WTC11 (cell line): Measurements from ENCODE around the gene B4GAT1. TPM values are rescaled to one million over a fixed set of nuclear protein-coding genes. Genes with fewer than 3 reads are reported as not detected.
A peak's percentile ranks its signal among the peaks of the same experiment; 100 is the strongest.

Experiments used
- ATAC-seq: fragments of 200-7000 bp; cut with Tn5 transposase; 2 replicates; pipeline ENCODE4 v1.10.0; 2021; ENCODE audit warnings: mild to moderate bottlenecking, moderate library complexity
- CTCF ChIA-PET: fragments of 300-600 bp; sonication (Branson Sonifier 250); formaldehyde crosslinking; loops from one replicate; lab custom pipeline; 2021; ENCODE audit warnings: antibody characterized with exemption; lab: Charles Lee
- POLR2A ChIA-PET: fragments of 350-600 bp; sonication (Branson Sonifier 250); formaldehyde crosslinking; loops from one replicate; lab custom pipeline; 2021; ENCODE audit warnings: antibody characterized with exemption; lab: Charles Lee
- DNase-seq: peaks from one replicate; pipeline ENCODE4 v3.0.0; 2021; ENCODE audit warnings: low spot score
- H3K27ac Mint-ChIP-seq: 2 replicates; pipeline ENCODE4 v1.8.0; 2021; ENCODE audit warnings: mixed read lengths
- H3K27me3 Mint-ChIP-seq: 2 replicates; pipeline ENCODE4 v1.8.0; 2021; ENCODE audit warnings: low read depth, mild to moderate bottlenecking, moderate library complexity, mixed read lengths
- H3K36me3 Mint-ChIP-seq: 2 replicates; pipeline ENCODE4 v1.8.0; 2021; ENCODE audit warnings: mixed read lengths
- H3K4me1 Mint-ChIP-seq: 2 replicates; pipeline ENCODE4 v1.8.0; 2022; ENCODE audit warnings: mixed read lengths
- H3K4me3 Mint-ChIP-seq: 2 replicates; pipeline ENCODE4 v1.8.0; 2021; ENCODE audit warnings: mild to moderate bottlenecking, moderate library complexity, mixed read lengths
- H3K9me3 Mint-ChIP-seq: 2 replicates; pipeline ENCODE4 v1.8.0; 2021; ENCODE audit warnings: mixed read lengths
- CREB1 ChIP-seq: sonication (generic); formaldehyde crosslinking; IDR thresholded peaks from 2 replicates; pipeline ENCODE4 v1.8.0; 2023; ENCODE audit warnings: mild to moderate bottlenecking, missing genetic modification reagents
- CREM ChIP-seq: sonication (generic); formaldehyde crosslinking; IDR thresholded peaks from 2 replicates; pipeline ENCODE4 v1.8.1; 2022; ENCODE audit warnings: mild to moderate bottlenecking, missing genetic modification reagents, moderate library complexity
- EMX1 ChIP-seq: fragments of 250-450 bp; sonication (Bioruptor Pico); IDR thresholded peaks from 2 replicates; pipeline ENCODE4 v1.8.0; 2021; ENCODE audit warnings: mild to moderate bottlenecking
- GABPB1 ChIP-seq: sonication (generic); formaldehyde crosslinking; IDR thresholded peaks from 2 replicates; pipeline ENCODE4 v1.8.1; 2023; ENCODE audit warnings: mild to moderate bottlenecking, missing genetic modification reagents
- GRHL2 ChIP-seq: fragments of 250-450 bp; sonication (Bioruptor Pico); IDR thresholded peaks from 2 replicates; pipeline ENCODE4 v1.8.0; 2022; ENCODE audit warnings: mild to moderate bottlenecking, moderate library complexity; ENCODE audit not compliant: insufficient replicate concordance, severe bottlenecking
- JAZF1 ChIP-seq: fragments of 250-450 bp; sonication (Bioruptor Pico); IDR thresholded peaks from 2 replicates; pipeline ENCODE4 v1.9.0; 2021; ENCODE audit warnings: moderate library complexity, mild to moderate bottlenecking, inconsistent platforms
- OVOL2 ChIP-seq: fragments of 250-450 bp; sonication (Bioruptor Pico); IDR thresholded peaks from 2 replicates; pipeline ENCODE4 v1.9.0; 2021; ENCODE audit warnings: mild to moderate bottlenecking, borderline replicate concordance
- TEAD4 ChIP-seq: sonication (generic); formaldehyde crosslinking; IDR thresholded peaks from 2 replicates; pipeline ENCODE4 v1.8.0; 2022; ENCODE audit warnings: mild to moderate bottlenecking, missing genetic modification reagents
- ZNF219 ChIP-seq: sonication (generic); formaldehyde crosslinking; IDR thresholded peaks from 2 replicates; pipeline ENCODE4 v1.8.0; 2023; ENCODE audit warnings: missing genetic modification reagents, mild to moderate bottlenecking, borderline replicate concordance
- total RNA-seq: library from RNA; stranded (reverse); gene quantifications from 3 replicates; pipeline ENCODE4 v1.2.3, GENCODE V29; 2021
- TF ChIP-seq, protein P1 (sequence below): sonication (generic); formaldehyde crosslinking; IDR thresholded peaks from 2 replicates; pipeline ENCODE4 v1.8.0; 2023; ENCODE audit warnings: missing genetic modification reagents
- TF ChIP-seq, protein P2 (sequence below): fragments of 250-450 bp; sonication (Bioruptor Pico); IDR thresholded peaks from 2 replicates; pipeline ENCODE4 v1.9.0; 2021; ENCODE audit warnings: mild to moderate bottlenecking, borderline replicate concordance
- TF ChIP-seq, protein P3 (sequence below): fragments of 250-450 bp; sonication (Bioruptor Pico); IDR thresholded peaks from 2 replicates; pipeline ENCODE4 v2.1.2; 2022; ENCODE audit warnings: mild to moderate bottlenecking, moderate library complexity
- TF ChIP-seq, protein P4 (sequence below): sonication (generic); formaldehyde crosslinking; IDR thresholded peaks from 2 replicates; pipeline ENCODE4 v1.8.1; 2023; ENCODE audit warnings: mild to moderate bottlenecking, missing genetic modification reagents, moderate library complexity
- TF ChIP-seq, protein P5 (sequence below): sonication (generic); formaldehyde crosslinking; IDR thresholded peaks from 2 replicates; pipeline ENCODE4 v1.8.0; 2023; ENCODE audit warnings: mild to moderate bottlenecking, missing genetic modification reagents
- TF ChIP-seq, protein P6 (sequence below): sonication (generic); formaldehyde crosslinking; conservative IDR thresholded peaks from 2 replicates; pipeline ENCODE4 v1.8.1; 2023; ENCODE audit warnings: mild to moderate bottlenecking, low read depth, missing genetic modification reagents, moderate library complexity
- TF ChIP-seq, protein P7 (sequence below): sonication (generic); formaldehyde crosslinking; IDR thresholded peaks from 2 replicates; pipeline ENCODE4 v1.8.0; 2022; ENCODE audit warnings: mild to moderate bottlenecking, missing genetic modification reagents
- TF ChIP-seq, protein P8 (sequence below): sonication (generic); formaldehyde crosslinking; IDR thresholded peaks from 2 replicates; pipeline ENCODE4 v1.8.1; 2022; ENCODE audit warnings: mild to moderate bottlenecking, moderate library complexity, missing genetic modification reagents
- TF ChIP-seq, protein P9 (sequence below): sonication (generic); formaldehyde crosslinking; IDR thresholded peaks from 2 replicates; pipeline ENCODE4 v1.8.0; 2022; ENCODE audit warnings: mild to moderate bottlenecking, missing genetic modification reagents

Gene B4GAT1
- total RNA-seq, 1 experiment from 2014 or later, result 34.1 TPM

DNA sequence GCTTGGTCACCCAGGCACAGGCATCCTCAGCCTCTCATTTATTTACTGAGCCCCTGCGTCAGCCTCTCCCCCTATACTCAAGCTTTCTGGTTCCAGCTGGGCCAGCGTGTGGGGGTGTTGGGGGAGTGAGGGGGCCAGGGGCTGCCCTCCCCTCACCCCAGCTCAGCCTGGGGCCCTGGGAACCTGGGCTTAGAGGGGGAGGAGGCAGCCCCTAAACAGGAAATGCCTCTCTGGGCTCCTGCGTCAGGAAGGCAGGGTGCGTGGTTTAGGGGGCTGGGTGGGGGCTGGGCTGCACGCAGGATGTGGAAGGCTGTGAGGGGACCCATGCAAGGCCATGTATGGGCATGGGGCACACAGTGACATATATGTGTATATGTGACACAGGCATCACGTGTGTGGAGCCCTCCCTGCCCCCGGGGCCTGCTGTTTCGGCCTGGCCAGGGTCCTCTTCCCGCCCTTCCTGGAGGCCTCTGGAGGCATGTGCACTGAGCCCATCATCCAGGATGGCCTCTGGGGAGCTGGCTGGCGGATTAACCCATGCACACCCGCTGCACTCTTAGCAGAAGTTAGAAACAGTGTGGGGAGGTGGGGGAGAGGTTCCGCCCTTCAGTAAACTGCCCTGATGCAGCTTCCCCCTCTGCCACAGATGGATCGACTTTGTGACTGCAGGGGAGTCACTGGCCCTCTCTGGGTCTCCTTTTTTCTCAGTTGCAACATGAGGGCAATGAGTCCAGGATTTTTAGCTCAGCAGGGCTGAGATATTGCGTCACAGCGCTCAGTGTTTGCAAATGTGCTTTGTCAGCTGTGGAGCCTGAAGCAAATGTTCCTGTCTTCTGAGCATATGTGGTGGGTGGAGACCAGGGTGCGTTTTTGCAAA is 29.5 kb downstream of the B4GAT1 start:
- H3K9me3 Mint-ChIP-seq, result peaks cover 20% of the 10 kb centered on the region
- H3K4me3 Mint-ChIP-seq, result peak overlapping the region; percentile 57
- peaks cover 26% of the 10 kb centered on the region for H3K4me1 Mint-ChIP-seq
- POLR2A ChIA-PET, result interaction anchor here (0.6 to 1.4 kb wide), 6 partner anchors 9 to 162 kb away, joined by 3 to 8 read pairs (median 4); partner anchors contain the start of genes DPP3 and YIF1A
- ATAC-seq (peak; percentile 8), DNase-seq (peak; percentile 46)
- H3K27me3 Mint-ChIP-seq, result peaks cover 22% of the 10 kb centered on the region
- CTCF ChIA-PET, result interaction anchor here (0.9 to 3.4 kb wide), 12 partner anchors 9 to 738 kb away, joined by 3 to 31 read pairs (median 7); partner anchors contain the start of genes RAB1B, RIN1 and YIF1A
- peaks cover 20% of the 10 kb centered on the region for H3K36me3 Mint-ChIP-seq
- H3K27ac Mint-ChIP-seq, result peak overlapping the region; percentile 96; the same call in 1 of the 2 replicates
- TF ChIP-seq, protein P1, sequence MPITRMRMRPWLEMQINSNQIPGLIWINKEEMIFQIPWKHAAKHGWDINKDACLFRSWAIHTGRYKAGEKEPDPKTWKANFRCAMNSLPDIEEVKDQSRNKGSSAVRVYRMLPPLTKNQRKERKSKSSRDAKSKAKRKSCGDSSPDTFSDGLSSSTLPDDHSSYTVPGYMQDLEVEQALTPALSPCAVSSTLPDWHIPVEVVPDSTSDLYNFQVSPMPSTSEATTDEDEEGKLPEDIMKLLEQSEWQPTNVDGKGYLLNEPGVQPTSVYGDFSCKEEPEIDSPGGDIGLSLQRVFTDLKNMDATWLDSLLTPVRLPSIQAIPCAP (CRISPR knock-in tag), result no peak
- no peak for TF ChIP-seq ZNF219 (CRISPR knock-in tag)
- TF ChIP-seq, protein P2, sequence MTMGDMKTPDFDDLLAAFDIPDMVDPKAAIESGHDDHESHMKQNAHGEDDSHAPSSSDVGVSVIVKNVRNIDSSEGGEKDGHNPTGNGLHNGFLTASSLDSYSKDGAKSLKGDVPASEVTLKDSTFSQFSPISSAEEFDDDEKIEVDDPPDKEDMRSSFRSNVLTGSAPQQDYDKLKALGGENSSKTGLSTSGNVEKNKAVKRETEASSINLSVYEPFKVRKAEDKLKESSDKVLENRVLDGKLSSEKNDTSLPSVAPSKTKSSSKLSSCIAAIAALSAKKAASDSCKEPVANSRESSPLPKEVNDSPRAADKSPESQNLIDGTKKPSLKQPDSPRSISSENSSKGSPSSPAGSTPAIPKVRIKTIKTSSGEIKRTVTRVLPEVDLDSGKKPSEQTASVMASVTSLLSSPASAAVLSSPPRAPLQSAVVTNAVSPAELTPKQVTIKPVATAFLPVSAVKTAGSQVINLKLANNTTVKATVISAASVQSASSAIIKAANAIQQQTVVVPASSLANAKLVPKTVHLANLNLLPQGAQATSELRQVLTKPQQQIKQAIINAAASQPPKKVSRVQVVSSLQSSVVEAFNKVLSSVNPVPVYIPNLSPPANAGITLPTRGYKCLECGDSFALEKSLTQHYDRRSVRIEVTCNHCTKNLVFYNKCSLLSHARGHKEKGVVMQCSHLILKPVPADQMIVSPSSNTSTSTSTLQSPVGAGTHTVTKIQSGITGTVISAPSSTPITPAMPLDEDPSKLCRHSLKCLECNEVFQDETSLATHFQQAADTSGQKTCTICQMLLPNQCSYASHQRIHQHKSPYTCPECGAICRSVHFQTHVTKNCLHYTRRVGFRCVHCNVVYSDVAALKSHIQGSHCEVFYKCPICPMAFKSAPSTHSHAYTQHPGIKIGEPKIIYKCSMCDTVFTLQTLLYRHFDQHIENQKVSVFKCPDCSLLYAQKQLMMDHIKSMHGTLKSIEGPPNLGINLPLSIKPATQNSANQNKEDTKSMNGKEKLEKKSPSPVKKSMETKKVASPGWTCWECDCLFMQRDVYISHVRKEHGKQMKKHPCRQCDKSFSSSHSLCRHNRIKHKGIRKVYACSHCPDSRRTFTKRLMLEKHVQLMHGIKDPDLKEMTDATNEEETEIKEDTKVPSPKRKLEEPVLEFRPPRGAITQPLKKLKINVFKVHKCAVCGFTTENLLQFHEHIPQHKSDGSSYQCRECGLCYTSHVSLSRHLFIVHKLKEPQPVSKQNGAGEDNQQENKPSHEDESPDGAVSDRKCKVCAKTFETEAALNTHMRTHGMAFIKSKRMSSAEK (CRISPR knock-in tag), result no peak
- TF ChIP-seq CREB1 (CRISPR knock-in tag), result no peak
- TF ChIP-seq GRHL2 (CRISPR knock-in tag), result no peak
- TF ChIP-seq, protein P3, sequence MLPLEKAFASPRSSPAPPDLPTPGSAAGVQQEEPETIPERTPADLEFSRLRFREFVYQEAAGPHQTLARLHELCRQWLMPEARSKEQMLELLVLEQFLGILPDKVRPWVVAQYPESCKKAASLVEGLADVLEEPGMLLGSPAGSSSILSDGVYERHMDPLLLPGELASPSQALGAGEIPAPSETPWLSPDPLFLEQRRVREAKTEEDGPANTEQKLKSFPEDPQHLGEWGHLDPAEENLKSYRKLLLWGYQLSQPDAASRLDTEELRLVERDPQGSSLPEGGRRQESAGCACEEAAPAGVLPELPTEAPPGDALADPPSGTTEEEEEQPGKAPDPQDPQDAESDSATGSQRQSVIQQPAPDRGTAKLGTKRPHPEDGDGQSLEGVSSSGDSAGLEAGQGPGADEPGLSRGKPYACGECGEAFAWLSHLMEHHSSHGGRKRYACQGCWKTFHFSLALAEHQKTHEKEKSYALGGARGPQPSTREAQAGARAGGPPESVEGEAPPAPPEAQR, result no peak
- TF ChIP-seq GABPB1, result peak; percentile 87
- no peak for TF ChIP-seq JAZF1 (CRISPR knock-in tag)
- TF ChIP-seq, protein P4, sequence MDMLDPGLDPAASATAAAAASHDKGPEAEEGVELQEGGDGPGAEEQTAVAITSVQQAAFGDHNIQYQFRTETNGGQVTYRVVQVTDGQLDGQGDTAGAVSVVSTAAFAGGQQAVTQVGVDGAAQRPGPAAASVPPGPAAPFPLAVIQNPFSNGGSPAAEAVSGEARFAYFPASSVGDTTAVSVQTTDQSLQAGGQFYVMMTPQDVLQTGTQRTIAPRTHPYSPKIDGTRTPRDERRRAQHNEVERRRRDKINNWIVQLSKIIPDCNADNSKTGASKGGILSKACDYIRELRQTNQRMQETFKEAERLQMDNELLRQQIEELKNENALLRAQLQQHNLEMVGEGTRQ (CRISPR knock-in tag), result no peak
- TF ChIP-seq CREM (CRISPR knock-in tag), result no peak
- TF ChIP-seq, protein P5, sequence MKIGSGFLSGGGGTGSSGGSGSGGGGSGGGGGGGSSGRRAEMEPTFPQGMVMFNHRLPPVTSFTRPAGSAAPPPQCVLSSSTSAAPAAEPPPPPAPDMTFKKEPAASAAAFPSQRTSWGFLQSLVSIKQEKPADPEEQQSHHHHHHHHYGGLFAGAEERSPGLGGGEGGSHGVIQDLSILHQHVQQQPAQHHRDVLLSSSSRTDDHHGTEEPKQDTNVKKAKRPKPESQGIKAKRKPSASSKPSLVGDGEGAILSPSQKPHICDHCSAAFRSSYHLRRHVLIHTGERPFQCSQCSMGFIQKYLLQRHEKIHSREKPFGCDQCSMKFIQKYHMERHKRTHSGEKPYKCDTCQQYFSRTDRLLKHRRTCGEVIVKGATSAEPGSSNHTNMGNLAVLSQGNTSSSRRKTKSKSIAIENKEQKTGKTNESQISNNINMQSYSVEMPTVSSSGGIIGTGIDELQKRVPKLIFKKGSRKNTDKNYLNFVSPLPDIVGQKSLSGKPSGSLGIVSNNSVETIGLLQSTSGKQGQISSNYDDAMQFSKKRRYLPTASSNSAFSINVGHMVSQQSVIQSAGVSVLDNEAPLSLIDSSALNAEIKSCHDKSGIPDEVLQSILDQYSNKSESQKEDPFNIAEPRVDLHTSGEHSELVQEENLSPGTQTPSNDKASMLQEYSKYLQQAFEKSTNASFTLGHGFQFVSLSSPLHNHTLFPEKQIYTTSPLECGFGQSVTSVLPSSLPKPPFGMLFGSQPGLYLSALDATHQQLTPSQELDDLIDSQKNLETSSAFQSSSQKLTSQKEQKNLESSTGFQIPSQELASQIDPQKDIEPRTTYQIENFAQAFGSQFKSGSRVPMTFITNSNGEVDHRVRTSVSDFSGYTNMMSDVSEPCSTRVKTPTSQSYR (CRISPR knock-in tag), result no peak
- TF ChIP-seq, protein P6, sequence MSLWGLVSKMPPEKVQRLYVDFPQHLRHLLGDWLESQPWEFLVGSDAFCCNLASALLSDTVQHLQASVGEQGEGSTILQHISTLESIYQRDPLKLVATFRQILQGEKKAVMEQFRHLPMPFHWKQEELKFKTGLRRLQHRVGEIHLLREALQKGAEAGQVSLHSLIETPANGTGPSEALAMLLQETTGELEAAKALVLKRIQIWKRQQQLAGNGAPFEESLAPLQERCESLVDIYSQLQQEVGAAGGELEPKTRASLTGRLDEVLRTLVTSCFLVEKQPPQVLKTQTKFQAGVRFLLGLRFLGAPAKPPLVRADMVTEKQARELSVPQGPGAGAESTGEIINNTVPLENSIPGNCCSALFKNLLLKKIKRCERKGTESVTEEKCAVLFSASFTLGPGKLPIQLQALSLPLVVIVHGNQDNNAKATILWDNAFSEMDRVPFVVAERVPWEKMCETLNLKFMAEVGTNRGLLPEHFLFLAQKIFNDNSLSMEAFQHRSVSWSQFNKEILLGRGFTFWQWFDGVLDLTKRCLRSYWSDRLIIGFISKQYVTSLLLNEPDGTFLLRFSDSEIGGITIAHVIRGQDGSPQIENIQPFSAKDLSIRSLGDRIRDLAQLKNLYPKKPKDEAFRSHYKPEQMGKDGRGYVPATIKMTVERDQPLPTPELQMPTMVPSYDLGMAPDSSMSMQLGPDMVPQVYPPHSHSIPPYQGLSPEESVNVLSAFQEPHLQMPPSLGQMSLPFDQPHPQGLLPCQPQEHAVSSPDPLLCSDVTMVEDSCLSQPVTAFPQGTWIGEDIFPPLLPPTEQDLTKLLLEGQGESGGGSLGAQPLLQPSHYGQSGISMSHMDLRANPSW (CRISPR knock-in tag), result no peak
- no peak for TF ChIP-seq TEAD4 (CRISPR knock-in tag)
- TF ChIP-seq, protein P7, sequence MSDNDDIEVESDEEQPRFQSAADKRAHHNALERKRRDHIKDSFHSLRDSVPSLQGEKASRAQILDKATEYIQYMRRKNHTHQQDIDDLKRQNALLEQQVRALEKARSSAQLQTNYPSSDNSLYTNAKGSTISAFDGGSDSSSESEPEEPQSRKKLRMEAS, result peak; percentile 67; the same call in 1 of the 2 replicates
- TF ChIP-seq, protein P8, sequence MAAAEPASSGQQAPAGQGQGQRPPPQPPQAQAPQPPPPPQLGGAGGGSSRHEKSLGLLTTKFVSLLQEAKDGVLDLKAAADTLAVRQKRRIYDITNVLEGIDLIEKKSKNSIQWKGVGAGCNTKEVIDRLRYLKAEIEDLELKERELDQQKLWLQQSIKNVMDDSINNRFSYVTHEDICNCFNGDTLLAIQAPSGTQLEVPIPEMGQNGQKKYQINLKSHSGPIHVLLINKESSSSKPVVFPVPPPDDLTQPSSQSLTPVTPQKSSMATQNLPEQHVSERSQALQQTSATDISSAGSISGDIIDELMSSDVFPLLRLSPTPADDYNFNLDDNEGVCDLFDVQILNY (CRISPR knock-in tag), result no peak
- TF ChIP-seq, protein P9, sequence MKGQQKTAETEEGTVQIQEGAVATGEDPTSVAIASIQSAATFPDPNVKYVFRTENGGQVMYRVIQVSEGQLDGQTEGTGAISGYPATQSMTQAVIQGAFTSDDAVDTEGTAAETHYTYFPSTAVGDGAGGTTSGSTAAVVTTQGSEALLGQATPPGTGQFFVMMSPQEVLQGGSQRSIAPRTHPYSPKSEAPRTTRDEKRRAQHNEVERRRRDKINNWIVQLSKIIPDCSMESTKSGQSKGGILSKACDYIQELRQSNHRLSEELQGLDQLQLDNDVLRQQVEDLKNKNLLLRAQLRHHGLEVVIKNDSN (CRISPR knock-in tag), result peak; percentile 22; the same call in 1 of the 2 replicates
- TF ChIP-seq OVOL2 (CRISPR knock-in tag), result no peak
- TF ChIP-seq EMX1 (CRISPR knock-in tag), result no peak
